ENCODE results near the gene NUAK1. TPM values are rescaled to one million over a fixed set of nuclear protein-coding genes. Genes with fewer than 3 reads are reported as not detected.

NUAK1 gene
- total RNA-seq, 2 donors from 2014 or later, result 5.3 to 9.1 TPM

DNA sequence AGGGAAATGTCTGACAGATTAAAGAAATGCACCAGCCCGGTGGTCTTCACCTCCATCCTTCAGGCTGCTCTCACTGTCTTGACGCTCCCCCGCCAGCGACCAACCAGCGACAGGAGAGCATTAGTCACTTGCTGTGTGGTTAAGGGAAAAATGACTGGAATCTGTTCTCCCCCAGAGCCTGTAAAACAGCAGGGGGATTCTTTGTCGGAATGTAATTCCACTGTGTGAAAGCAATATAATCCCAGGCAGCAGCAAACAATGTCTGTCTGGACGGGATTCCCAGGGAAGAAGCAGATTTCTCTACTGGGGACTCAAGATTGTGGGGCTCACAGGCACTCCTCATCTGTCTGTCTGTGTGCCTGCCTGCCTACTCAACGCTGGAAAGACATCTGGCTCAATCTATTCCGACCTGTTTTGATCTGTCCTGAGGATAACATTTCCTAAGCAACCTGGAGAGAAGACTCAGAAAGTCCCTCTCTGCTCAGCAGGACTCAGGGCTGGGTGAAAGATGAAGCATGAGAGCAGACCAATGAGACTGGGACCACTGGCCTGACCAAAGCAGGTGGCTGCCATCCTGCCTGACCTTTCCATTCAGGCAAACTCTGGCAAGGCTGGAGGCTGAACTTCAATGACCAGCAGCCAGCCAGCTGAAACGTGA is 54.6 kb downstream of the NUAK1 start:
- no peak overlapping the region for H3K27ac ChIP-seq
- ATAC-seq, result no peak
- WGBS, 2 donors, result 63 to 74% methylated on average over 8 to 10 of the region's 10 CpGs
- DNase-seq, result no peak
- intact Hi-C loops (cut with DNase I), result no loop called here
- no peak overlapping the region for H3K4me3 ChIP-seq
- no peaks in the 10 kb centered on the region for H3K36me3 ChIP-seq (replicated peaks in 1 of 2; ENCODE audit: insufficient read depth in 1 of 2, low read depth in 2 of 2)
- no peaks in the 10 kb centered on the region for H3K4me1 ChIP-seq
- no peak for TF ChIP-seq POLR2A (IDR thresholded peaks at IDR 0.05)
- TF ChIP-seq, protein P1, sequence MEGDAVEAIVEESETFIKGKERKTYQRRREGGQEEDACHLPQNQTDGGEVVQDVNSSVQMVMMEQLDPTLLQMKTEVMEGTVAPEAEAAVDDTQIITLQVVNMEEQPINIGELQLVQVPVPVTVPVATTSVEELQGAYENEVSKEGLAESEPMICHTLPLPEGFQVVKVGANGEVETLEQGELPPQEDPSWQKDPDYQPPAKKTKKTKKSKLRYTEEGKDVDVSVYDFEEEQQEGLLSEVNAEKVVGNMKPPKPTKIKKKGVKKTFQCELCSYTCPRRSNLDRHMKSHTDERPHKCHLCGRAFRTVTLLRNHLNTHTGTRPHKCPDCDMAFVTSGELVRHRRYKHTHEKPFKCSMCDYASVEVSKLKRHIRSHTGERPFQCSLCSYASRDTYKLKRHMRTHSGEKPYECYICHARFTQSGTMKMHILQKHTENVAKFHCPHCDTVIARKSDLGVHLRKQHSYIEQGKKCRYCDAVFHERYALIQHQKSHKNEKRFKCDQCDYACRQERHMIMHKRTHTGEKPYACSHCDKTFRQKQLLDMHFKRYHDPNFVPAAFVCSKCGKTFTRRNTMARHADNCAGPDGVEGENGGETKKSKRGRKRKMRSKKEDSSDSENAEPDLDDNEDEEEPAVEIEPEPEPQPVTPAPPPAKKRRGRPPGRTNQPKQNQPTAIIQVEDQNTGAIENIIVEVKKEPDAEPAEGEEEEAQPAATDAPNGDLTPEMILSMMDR (IDR thresholded peaks at IDR 0.05), result no peak
- H3K9me3 ChIP-seq, result no peaks in the 10 kb centered on the region
- no peaks in the 10 kb centered on the region for H3K27me3 ChIP-seq

DNA sequence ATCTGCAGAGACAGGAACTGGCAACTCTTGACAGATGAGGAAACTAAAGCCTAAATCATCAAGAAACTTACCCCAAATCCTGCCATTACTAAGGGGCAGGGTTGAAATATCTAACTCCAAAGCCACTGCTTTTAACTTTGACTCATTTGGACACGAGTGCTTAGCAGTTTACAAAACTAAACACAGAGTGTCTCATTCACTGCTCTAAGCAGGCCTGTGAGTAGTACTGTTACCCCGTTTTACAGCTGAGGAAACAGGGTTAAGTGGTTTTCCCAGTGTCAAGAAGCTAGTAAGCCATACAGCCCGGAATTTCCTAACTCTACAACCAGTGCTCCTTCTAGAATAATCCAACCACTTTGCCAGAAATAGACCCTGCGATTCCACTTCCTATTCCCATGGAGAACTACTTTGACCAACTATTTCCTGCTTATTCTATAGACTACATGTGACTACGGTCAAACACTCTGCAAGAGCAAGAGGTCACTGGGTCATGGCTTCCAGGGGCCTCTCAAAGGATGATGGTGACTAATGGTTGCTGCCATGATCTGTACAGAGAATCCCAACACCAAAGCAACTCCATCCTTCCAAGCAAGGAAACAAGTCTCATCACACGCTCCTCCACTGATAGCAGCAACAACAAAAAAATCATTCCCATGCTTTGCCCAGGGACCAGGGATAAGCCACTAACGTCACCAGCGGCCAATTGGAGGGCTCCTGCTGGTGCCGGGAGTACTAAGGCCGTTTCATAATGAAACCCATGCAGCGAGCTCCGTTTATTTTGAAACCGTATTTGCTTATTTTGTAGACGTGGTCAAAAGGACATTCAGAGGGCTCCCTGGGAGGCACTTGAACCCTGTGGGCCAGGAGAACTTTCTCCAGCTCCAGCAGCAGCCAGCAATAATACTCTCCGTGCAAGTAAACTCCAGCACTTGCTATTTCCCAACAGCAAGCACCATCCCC is 56.3 kb downstream of the NUAK1 start:
- Histone ChIP-seq H3K27me3 (no peaks in the 10 kb centered on the region), H3K36me3 (replicated peaks in 1 of 2; ENCODE audit: insufficient read depth in 1 of 2, low read depth in 2 of 2) (no peaks in the 10 kb centered on the region), H3K4me3 (no peak overlapping the region), H3K27ac (no peak overlapping the region), H3K9me3 (no peaks in the 10 kb centered on the region), H3K4me1 (no peaks in the 10 kb centered on the region)
- intact Hi-C loops (cut with DNase I), result no loop called here
- no peak for ATAC-seq
- TF ChIP-seq, protein P1 (IDR thresholded peaks at IDR 0.05), result no peak
- TF ChIP-seq POLR2A (IDR thresholded peaks at IDR 0.05), result no peak
- WGBS, 2 donors, result 87 to 90% methylated on average over 15 of the region's 15 CpGs
- no peak for DNase-seq

DNA sequence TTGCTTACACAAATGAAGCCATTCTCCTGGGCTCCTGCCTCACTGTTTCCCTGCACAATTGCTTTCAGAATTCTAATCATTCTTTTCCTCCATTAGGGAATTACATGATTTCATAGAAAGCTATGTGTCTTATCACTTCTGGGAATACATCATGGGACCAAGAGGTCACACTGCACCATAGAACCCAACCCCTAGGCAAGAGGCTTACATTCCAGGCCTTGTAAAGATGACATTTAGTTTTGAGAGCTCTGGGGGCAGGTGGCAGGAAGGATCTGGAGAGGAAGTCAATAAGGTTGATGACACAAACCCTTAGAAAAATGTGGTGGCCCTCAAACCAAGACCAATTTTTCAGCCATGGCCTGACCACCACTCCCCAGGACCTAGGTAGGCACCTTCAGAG is 57.1 kb downstream of the NUAK1 start:
- Histone ChIP-seq H3K27ac (no peak overlapping the region), H3K9me3 (no peaks in the 10 kb centered on the region), H3K4me3 (no peak overlapping the region), H3K27me3 (no peaks in the 10 kb centered on the region), H3K36me3 (replicated peaks in 1 of 2; ENCODE audit: insufficient read depth in 1 of 2, low read depth in 2 of 2) (no peaks in the 10 kb centered on the region), H3K4me1 (no peaks in the 10 kb centered on the region)
- no peak for DNase-seq
- TF ChIP-seq, protein P1 (IDR thresholded peaks at IDR 0.05), result no peak
- TF ChIP-seq POLR2A (IDR thresholded peaks at IDR 0.05), result no peak
- peak; percentile 27 for ATAC-seq
- intact Hi-C loops (cut with DNase I), result no loop called here

DNA sequence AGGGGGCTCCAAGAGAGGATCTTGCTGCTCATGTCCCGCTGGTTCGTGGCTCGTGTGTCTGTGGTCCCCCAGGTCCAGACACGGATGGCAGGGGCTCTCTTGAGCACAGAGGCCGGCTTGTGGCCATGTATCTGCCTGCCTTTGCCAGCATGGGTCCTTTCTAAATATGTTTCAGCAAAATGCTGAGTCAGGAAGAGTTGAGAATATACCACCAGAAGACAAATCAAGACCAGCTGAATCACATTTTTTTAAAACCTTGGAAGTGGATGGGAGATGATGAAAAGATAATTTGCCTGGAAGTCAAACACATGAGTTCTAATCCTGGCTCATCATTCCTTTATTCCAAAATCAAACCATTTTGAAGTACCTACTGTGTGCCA is 58.0 kb downstream of the NUAK1 start:
- no peak overlapping the region for H3K27ac ChIP-seq
- intact Hi-C loops (cut with DNase I), result no loop called here
- H3K4me3 ChIP-seq, result no peak overlapping the region
- ATAC-seq (no peak), DNase-seq (no peak)
- H3K9me3 ChIP-seq, result no peaks in the 10 kb centered on the region
- no peaks in the 10 kb centered on the region for H3K27me3 ChIP-seq
- no peaks in the 10 kb centered on the region for H3K36me3 ChIP-seq (replicated peaks in 1 of 2; ENCODE audit: insufficient read depth in 1 of 2, low read depth in 2 of 2)
- whole genome bisulfite sequencing, 2 donors, result 89 to 98% methylated on average over 5 of the region's 5 CpGs
- TF ChIP-seq, protein P1 (IDR thresholded peaks at IDR 0.05), result no peak
- no peak for TF ChIP-seq POLR2A (IDR thresholded peaks at IDR 0.05)
- H3K4me1 ChIP-seq, result peaks cover 3% of the 10 kb centered on the region
